BJ (cell line): ENCODE measurements around the gene ICE2. TPM values are rescaled to one million over a fixed set of nuclear protein-coding genes. Genes with fewer than 3 reads are reported as not detected.

Source experiments
- CTCF ChIA-PET: fragments of 350-600 bp; formaldehyde crosslinking; extraction: SDS; loops from one replicate; lab custom pipeline; 2021; ENCODE audit warnings: antibody characterized with exemption, inconsistent platforms; lab: Yijun Ruan, JAX
- POLR2A ChIA-PET: fragments of 300-600 bp; sonication (Branson Sonifier 250); formaldehyde crosslinking; extraction: SDS; loops from one replicate; lab custom pipeline; 2021; ENCODE audit warnings: antibody characterized with exemption; lab: Charles Lee
- DNase-seq: peaks from one replicate; pipeline ENCODE4 v3.0.0-alpha.2; 2011; ENCODE audit warnings: low read depth
- H3K27me3 ChIP-seq: 2 replicates; pipeline ENCODE4 v1.6.0; 2011; ENCODE audit warnings: low read length; ENCODE audit not compliant: control insufficient read depth, insufficient read depth
- H3K36me3 ChIP-seq: 2 replicates; pipeline ENCODE4 v1.5.1; 2011; ENCODE audit warnings: low read length; ENCODE audit not compliant: control insufficient read depth, insufficient read depth
- H3K4me3 ChIP-seq: 2 replicates; pipeline ENCODE4 v1.5.1; 2011; ENCODE audit warnings: low read depth, mild to moderate bottlenecking, control low read depth, low read length
- polyA plus RNA-seq: library from polyadenylated mRNA; depleted of rRNA; stranded (reverse); fragments of >200 nt; gene quantifications from 2 replicates; pipeline ENCODE4 v1.2.3, GENCODE V29; 2011
- TF ChIP-seq, protein P1 (sequence below): IDR thresholded peaks from 2 replicates; pipeline ENCODE4 v1.5.1; 2011; ENCODE audit warnings: low read depth, mild to moderate bottlenecking, control low read depth, inconsistent platforms, low read length, moderate library complexity; ENCODE audit not compliant: insufficient read depth

The ICE2 gene
- polyA plus RNA-seq, 1 experiment: 19.4 TPM

DNA sequence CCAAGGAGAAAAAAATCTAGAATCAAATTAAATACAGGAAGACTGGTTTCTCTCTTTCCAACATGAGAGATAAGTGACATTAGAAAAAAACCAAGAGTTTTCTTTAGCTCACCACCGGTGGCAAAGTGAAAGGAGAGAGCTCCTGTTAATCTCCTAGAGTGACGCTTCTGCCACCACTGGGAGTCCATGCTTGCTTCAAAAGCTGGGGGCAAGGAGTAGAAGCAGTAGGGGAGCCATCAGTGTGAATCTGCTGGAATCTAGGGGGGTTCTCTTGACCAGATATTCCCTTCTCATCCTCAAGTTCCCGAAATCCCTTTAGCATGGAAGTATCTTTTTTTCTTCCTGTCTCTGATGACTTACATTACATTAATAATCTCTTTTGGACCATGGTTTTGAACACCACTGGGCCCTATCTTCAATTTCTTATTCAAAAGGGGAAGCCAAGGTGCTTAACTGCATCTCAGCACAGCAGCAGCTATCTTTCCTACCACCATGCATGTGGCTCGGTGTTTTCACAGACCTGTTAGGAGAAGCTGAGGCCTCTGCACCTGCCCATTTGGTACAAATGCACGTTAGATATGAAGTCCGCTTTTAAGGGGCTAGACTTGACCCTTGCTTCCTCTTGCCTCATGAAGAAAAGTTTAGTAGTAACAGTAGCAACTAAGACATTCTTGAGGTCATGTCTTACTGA lies 6.6 kb upstream of the ICE2 start:
- ChIA-PET CTCF (interaction anchor here (0.9 kb wide), 1 partner anchor 133 kb away, joined by 3 read pairs; no protein-coding TSS in a partner anchor), POLR2A (no interaction called here)
- Histone ChIP-seq H3K4me3 (no peak overlapping the region), H3K27me3 (no peaks in the 10 kb centered on the region), H3K36me3 (no peaks in the 10 kb centered on the region)
- TF ChIP-seq, protein P1, sequence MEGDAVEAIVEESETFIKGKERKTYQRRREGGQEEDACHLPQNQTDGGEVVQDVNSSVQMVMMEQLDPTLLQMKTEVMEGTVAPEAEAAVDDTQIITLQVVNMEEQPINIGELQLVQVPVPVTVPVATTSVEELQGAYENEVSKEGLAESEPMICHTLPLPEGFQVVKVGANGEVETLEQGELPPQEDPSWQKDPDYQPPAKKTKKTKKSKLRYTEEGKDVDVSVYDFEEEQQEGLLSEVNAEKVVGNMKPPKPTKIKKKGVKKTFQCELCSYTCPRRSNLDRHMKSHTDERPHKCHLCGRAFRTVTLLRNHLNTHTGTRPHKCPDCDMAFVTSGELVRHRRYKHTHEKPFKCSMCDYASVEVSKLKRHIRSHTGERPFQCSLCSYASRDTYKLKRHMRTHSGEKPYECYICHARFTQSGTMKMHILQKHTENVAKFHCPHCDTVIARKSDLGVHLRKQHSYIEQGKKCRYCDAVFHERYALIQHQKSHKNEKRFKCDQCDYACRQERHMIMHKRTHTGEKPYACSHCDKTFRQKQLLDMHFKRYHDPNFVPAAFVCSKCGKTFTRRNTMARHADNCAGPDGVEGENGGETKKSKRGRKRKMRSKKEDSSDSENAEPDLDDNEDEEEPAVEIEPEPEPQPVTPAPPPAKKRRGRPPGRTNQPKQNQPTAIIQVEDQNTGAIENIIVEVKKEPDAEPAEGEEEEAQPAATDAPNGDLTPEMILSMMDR: no peak
- no peak for DNase-seq

DNA sequence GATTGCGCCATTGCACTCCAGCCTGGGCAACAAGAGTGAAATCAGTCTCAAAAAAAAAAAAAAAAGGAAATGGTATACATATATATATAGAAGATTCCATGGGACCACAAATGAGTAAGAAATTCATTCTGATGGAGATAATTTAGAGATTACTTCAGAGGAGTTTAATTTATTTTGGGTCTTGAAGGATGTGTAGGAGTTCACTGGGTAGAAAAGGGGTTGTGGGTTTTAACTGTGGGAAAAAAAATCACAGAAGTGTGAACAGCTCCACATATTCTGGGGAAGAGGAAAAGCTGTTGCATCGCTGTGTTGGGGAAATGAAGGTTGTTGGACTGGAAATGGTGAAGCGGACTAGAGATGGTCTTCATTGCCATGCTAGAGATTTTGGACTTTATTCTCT lies 4.1 kb upstream of the ICE2 start:
- no peak for DNase-seq
- H3K27me3 ChIP-seq: no peaks in the 10 kb centered on the region
- TF ChIP-seq, protein P1: no peak
- no peaks in the 10 kb centered on the region for H3K36me3 ChIP-seq
- no peak overlapping the region for H3K4me3 ChIP-seq
- ChIA-PET POLR2A (no interaction called here), CTCF (interaction anchor here (1.8 kb wide), 1 partner anchor 38 kb away, joined by 4 read pairs; no protein-coding TSS in a partner anchor)

- Histone ChIP-seq H3K27me3 (no peaks in the 10 kb centered on the region), H3K4me3 (no peak overlapping the region), H3K36me3 (no peaks in the 10 kb centered on the region)
- TF ChIP-seq, protein P1: no peak
- no peak for DNase-seq
- ChIA-PET CTCF (interaction anchor here (1.0 kb wide), 1 partner anchor 13 kb away, joined by 3 read pairs; no protein-coding TSS in a partner anchor), POLR2A (no interaction called here)
Observed at GRCh38 chr15:60480888-60481287, 1.9 kb upstream of the ICE2 start.

GRCh38 chr15:60480149-60480548 lies 1.2 kb upstream of the ICE2 start:
- DNase-seq: no peak
- no peaks in the 10 kb centered on the region for H3K36me3 ChIP-seq
- ChIA-PET POLR2A (no interaction called here), CTCF (interaction anchor here (0.5 to 1.0 kb wide), 2 partner anchors 14 to 468 kb away, joined by 3 read pairs; no protein-coding TSS in a partner anchor)
- no peaks in the 10 kb centered on the region for H3K27me3 ChIP-seq
- H3K4me3 ChIP-seq: no peak overlapping the region
- TF ChIP-seq, protein P1: no peak

GRCh38 chr15:60479361-60480110 lies 594 bp upstream of the ICE2 start:
- Histone ChIP-seq H3K4me3 (peak overlapping the region; percentile 81), H3K36me3 (no peaks in the 10 kb centered on the region), H3K27me3 (no peaks in the 10 kb centered on the region)
- TF ChIP-seq, protein P1: no peak
- POLR2A ChIA-PET: no interaction called here
- no peak for DNase-seq
- CTCF ChIA-PET: interaction anchor here (0.5 kb wide), 1 partner anchor 469 kb away, joined by 3 read pairs; no protein-coding TSS in a partner anchor
